Endothelial cell of umbilical vein (primary cell): ENCODE measurements around the gene TMEM11. TPM values are rescaled to one million over a fixed set of nuclear protein-coding genes. Genes with fewer than 3 reads are reported as not detected.

Source experiments
- BruUV-seq: library from RNA; stranded (reverse); fragments of 400-500 nt; replicated peaks from 2 replicates; lab custom pipeline; 2021; lab: Mats Ljungman, UMichigan
- CTCF ChIA-PET: fragments of 300-600, 350-600 bp; sonication (Branson Sonifier 250); formaldehyde crosslinking; loops from one replicate; lab custom pipeline; 2021; ENCODE audit warnings: antibody characterized with exemption, inconsistent platforms; lab: Charles Lee
- POLR2A ChIA-PET: fragments of 300-600, 350-600 bp; sonication (Branson Sonifier 250); formaldehyde crosslinking; loops from one replicate; lab custom pipeline; 2021; ENCODE audit warnings: antibody characterized with exemption, inconsistent platforms; lab: Charles Lee
- DNase-seq: peaks from one replicate; pipeline ENCODE4 v3.0.0-alpha.2; 2011; ENCODE audit warnings: low read depth, low spot score
- FAIRE-seq: peaks from 2 replicates; lab custom pipeline; 2011; peaks lifted over from hg19 to GRCh38; lab: Jason Lieb, UNC
- H2AFZ ChIP-seq: 2 replicates; pipeline ENCODE4 v1.6.0; 2012; ENCODE audit warnings: low read depth, low read length, control low read depth, inconsistent platforms
- H3K27ac ChIP-seq: 2 replicates; pipeline ENCODE4 v1.5.1; 2011; ENCODE audit warnings: low read depth, mild to moderate bottlenecking, control low read depth, low read length, moderate library complexity; ENCODE audit not compliant: insufficient read depth
- H3K27me3 ChIP-seq, 2 experiments: 2 replicates each; pipeline versions ENCODE4 v1.6.0 to v1.6.1; 2011; ENCODE audit warnings: low read length in 2 of 2, mixed read lengths in 1 of 2; ENCODE audit not compliant: control insufficient read depth in 2 of 2, insufficient read depth in 2 of 2
- H3K36me3 ChIP-seq, 2 experiments: 2 replicates in 1 of 2; 3 replicates in 1 of 2; pipeline ENCODE4 v1.5.1; 2011; ENCODE audit warnings: low read length in 2 of 2, mild to moderate bottlenecking in 1 of 2, moderate library complexity in 1 of 2; ENCODE audit not compliant: control insufficient read depth in 2 of 2, insufficient read depth in 2 of 2; ENCODE audit errors: extremely low read depth in 1 of 2
- H3K4me1 ChIP-seq: 3 replicates; pipeline ENCODE4 v1.5.1; 2011; ENCODE audit warnings: mild to moderate bottlenecking, low read length; ENCODE audit not compliant: control insufficient read depth, insufficient read depth; ENCODE audit errors: extremely low read depth
- H3K4me2 ChIP-seq: 2 replicates; pipeline ENCODE4 v1.6.1; 2011; ENCODE audit warnings: low read length, control low read depth, mixed read lengths; ENCODE audit not compliant: insufficient read depth
- H3K4me3 ChIP-seq, 3 experiments: fragments of 200-600 bp in 1 of 3; sonication (generic), shearing (Covaris generic) in 1 of 3; replicated peaks in 1 of 3; 2 replicates each; pipeline ENCODE4 v1.5.1; 2011 to 2016; ENCODE audit warnings: control low read depth in 3 of 3, low read length in 3 of 3, mild to moderate bottlenecking in 2 of 3, inconsistent platforms in 1 of 3, low read depth in 1 of 3, moderate library complexity in 1 of 3; ENCODE audit not compliant: insufficient read depth in 1 of 3
- H3K79me2 ChIP-seq: 2 replicates; pipeline ENCODE4 v1.6.0; 2012; ENCODE audit warnings: low read length, inconsistent platforms; ENCODE audit not compliant: control insufficient read depth, insufficient read depth
- H3K9ac ChIP-seq: replicated peaks from 2 replicates; pipeline ENCODE3; 2011; ENCODE audit warnings: low read length, control low read depth; ENCODE audit not compliant: insufficient read depth; ENCODE audit errors: extremely low read depth
- H3K9me1 ChIP-seq: replicated peaks from 3 replicates; pipeline ENCODE4 v1.6.0; 2011; ENCODE audit warnings: mild to moderate bottlenecking, low read length; ENCODE audit not compliant: control insufficient read depth, insufficient read depth; ENCODE audit errors: extremely low read depth
- H3K9me3 ChIP-seq: replicated peaks from 2 replicates; pipeline ENCODE4 v1.5.1; 2012; ENCODE audit warnings: low read length, inconsistent platforms; ENCODE audit not compliant: control insufficient read depth, insufficient read depth
- H4K20me1 ChIP-seq: replicated peaks from 2 replicates; pipeline ENCODE3; 2011; ENCODE audit warnings: mild to moderate bottlenecking, low read length; ENCODE audit not compliant: control insufficient read depth, insufficient read depth; ENCODE audit errors: extremely low read depth
- EZH2 ChIP-seq: IDR thresholded peaks from 2 replicates; pipeline ENCODE4 v1.6.1; 2012; ENCODE audit warnings: borderline replicate concordance, low read depth, mild to moderate bottlenecking, moderate library complexity, low read length, inconsistent platforms; ENCODE audit not compliant: severe bottlenecking
- FOS ChIP-seq: IDR thresholded peaks from 2 replicates; pipeline ENCODE4 v1.6.1; 2011; ENCODE audit warnings: mild to moderate bottlenecking, low read length, moderate library complexity, borderline replicate concordance; ENCODE audit not compliant: insufficient read depth
- GATA2 ChIP-seq: IDR thresholded peaks from 2 replicates; pipeline ENCODE4 v1.7.0; 2011; ENCODE audit warnings: low read depth, mild to moderate bottlenecking, moderate library complexity, mixed read lengths, low read length; ENCODE audit not compliant: insufficient read length, insufficient read depth
- JUN ChIP-seq: IDR thresholded peaks from 2 replicates; pipeline ENCODE4 v1.6.1; 2011; ENCODE audit warnings: borderline replicate concordance, low read depth; ENCODE audit not compliant: insufficient read length, insufficient read depth
- MAX ChIP-seq: IDR thresholded peaks from 2 replicates; pipeline ENCODE4 v1.6.1; 2011; ENCODE audit not compliant: insufficient read depth, insufficient read length
- POLR2A ChIP-seq: IDR thresholded peaks from 2 replicates; pipeline ENCODE4 v1.6.1; 2012; ENCODE audit warnings: low read depth, mild to moderate bottlenecking, control low read depth, low read length
- dilution Hi-C: fragments of 300-500 bp; cut with MboI; formaldehyde crosslinking; loops from one replicate; pipeline ENCODE4 v1.15.0; 2019; ENCODE audit warnings: low sequenced_read_pairs; ENCODE audit not compliant: extremely low pct_ligation_motif_present
- intact Hi-C: fragments of 100-400 bp; cut with micrococcal nuclease; formaldehyde crosslinking; loops from one replicate; pipeline ENCODE4 v1.10.0; 2022
- polyA plus RNA-seq, 4 experiments: library from polyadenylated mRNA; depleted of rRNA in 3 of 4; stranded (reverse) in 3 of 4; unstranded in 1 of 4; fragments of >200 nt; gene quantifications; 2 replicates each; pipeline versions ENCODE4 v1.2.1 to v1.2.3, GENCODE V29; 2011 to 2012; ENCODE audit warnings: missing spikeins in 1 of 4
- total RNA-seq: library from RNA; stranded (reverse); gene quantifications from 2 replicates; pipeline ENCODE4 v1.2.3, GENCODE V29; 2021

Gene TMEM11
- total and polyA plus RNA-seq, 2 donors (not counting 3 experiments of a cell fraction or from before 2014, with no cell fraction given) = 27.4 to 79.9 TPM

- ChIA-PET CTCF (interaction anchor here (1.7 kb wide), 1 partner anchor 105 kb away, joined by 8 read pairs; no protein-coding TSS in a partner anchor), POLR2A (no interaction called here)
- intact Hi-C loops (no loop called here), dilution Hi-C loops (no loop called here)
- Histone ChIP-seq H3K4me2 (no peak overlapping the region), H3K4me3 (no peak overlapping the region), H3K27me3 (peaks cover 0 to 3% of the 10 kb centered on the region in 2 experiments), H3K36me3 (no peaks in the 10 kb centered on the region), H3K27ac (no peak overlapping the region), H2AFZ (no peak overlapping the region), H3K9me3 (no peaks in the 10 kb centered on the region), H3K9ac (no peak overlapping the region), H3K4me1 (no peaks in the 10 kb centered on the region), H3K9me1 (no peaks in the 10 kb centered on the region), H4K20me1 (no peaks in the 10 kb centered on the region), H3K79me2 (no peaks in the 10 kb centered on the region)
- BruUV-seq = no TSS peak
- FAIRE-seq = no peak
- DNase-seq = no peak
- TF ChIP-seq EZH2 (no peak), POLR2A (no peak), JUN (no peak), FOS (no peak), MAX (no peak), GATA2 (no peak)
Measured at GRCh38 chr17:21233581-21234347, 19.8 kb upstream of the TMEM11 start.
